Small intestine (tissue), 7 donors: ENCODE results near the gene TRIM71. TPM values are rescaled to one million over a fixed set of nuclear protein-coding genes. Genes with fewer than 3 reads are reported as not detected.
"Not testable (repeated sequence)": the region's sequence is repeated elsewhere in the genome, so short reads cannot be mapped to it uniquely, and the experiment has no call there.

ENCODE experiments used
- DNase-seq, 2 donors: peaks; one replicate each; pipeline versions ENCODE4 v3.0.0 to v3.0.0-alpha.2; 2013
- FAIRE-seq: peaks from 2 replicates; lab custom pipeline; 2012; peaks lifted over from hg19 to GRCh38; lab: Jason Lieb, UNC
- H3K27ac ChIP-seq, 3 donors: one replicate each; pipeline ENCODE4 v1.5.1; 2013; ENCODE audit warnings: low read length in 2 of 3, mild to moderate bottlenecking in 2 of 3, control low read depth in 1 of 3, inconsistent platforms in 1 of 3, low read depth in 1 of 3, moderate library complexity in 1 of 3
- H3K27me3 ChIP-seq, 3 donors: one replicate each; pipeline ENCODE4 v1.6.1; 2013; ENCODE audit warnings: low read length in 3 of 3, inconsistent platforms in 1 of 3; ENCODE audit not compliant: control insufficient read depth in 3 of 3, insufficient read depth in 3 of 3
- H3K36me3 ChIP-seq, 3 donors: one replicate each; pipeline ENCODE4 v1.6.1; 2013; ENCODE audit warnings: low read length in 3 of 3, inconsistent platforms in 1 of 3, low read depth in 1 of 3, mild to moderate bottlenecking in 1 of 3, moderate library complexity in 1 of 3; ENCODE audit not compliant: control insufficient read depth in 3 of 3, insufficient read depth in 2 of 3
- H3K4me1 ChIP-seq, 3 donors: one replicate each; pipeline ENCODE4 v1.6.1; 2013; ENCODE audit warnings: low read length in 2 of 3, inconsistent platforms in 1 of 3, low read depth in 1 of 3, mild to moderate bottlenecking in 1 of 3, moderate library complexity in 1 of 3; ENCODE audit not compliant: control insufficient read depth in 3 of 3, insufficient read depth in 2 of 3
- H3K4me3 ChIP-seq, 3 donors: one replicate each; pipeline ENCODE4 v1.5.1; 2013; ENCODE audit warnings: low read length in 3 of 3, control low read depth in 1 of 3, inconsistent platforms in 1 of 3, low read depth in 1 of 3, mild to moderate bottlenecking in 1 of 3, moderate library complexity in 1 of 3
- H3K9me3 ChIP-seq, 2 donors: one replicate each; pipeline ENCODE4 v1.6.1; 2013; ENCODE audit warnings: low read depth in 1 of 2, low read length in 1 of 2; ENCODE audit not compliant: control insufficient read depth in 2 of 2, insufficient read depth in 1 of 2
- WGBS, 3 donors: extraction: QIAGEN DNeasy Blood & Tissue Kit; methylation state at CpG; one replicate each; pipeline ENCODE4 v1.1.7; 2013; 5-methylcytosine and 5-hydroxymethylcytosine counted together
- polyA plus RNA-seq, 4 donors: library from polyadenylated mRNA; stranded (reverse) in 3 of 4; unstranded in 1 of 4; fragments of 200-250 nt in 3 of 4; fragments of 120-200 nt in 1 of 4; gene quantifications; one replicate each; pipeline versions ENCODE4 v1.2.1 to v1.2.3, GENCODE V29; 2013
- donor health status: healthy with polysubstance abuse.
- donor health status: control.
- donor health status: control.
- donor health status: Bipolar disorder and iron deficiency.
- donor health status: healthy.

TRIM71 gene
- polyA plus RNA-seq, 4 donors: 0.01 to 10.0 TPM; not detected in 2

DNA sequence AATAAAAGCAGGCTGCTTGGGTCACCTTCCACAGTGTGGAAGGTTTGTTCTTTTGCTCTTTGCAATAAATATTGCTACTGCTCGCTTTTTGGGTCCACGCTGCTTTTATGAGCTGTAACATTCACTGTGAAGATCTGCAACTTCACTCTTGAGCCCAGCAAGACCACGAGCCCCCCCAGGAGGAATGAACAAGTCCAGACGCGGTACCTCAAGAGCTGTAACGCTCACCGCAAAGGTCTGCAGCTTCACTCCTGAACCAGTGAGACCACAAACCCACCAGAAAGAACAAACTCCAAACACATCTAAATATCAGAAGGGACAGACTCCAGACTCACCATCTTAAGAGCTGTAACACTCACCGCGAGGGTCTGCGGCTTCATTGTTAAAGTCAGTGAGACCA lies 86.2 kb downstream of the TRIM71 start:
- Histone ChIP-seq H3K9me3 (peaks cover 0 to 6% of the 10 kb centered on the region in 2 donors), H3K27ac (no peak overlapping the region), H3K27me3 (no peaks in the 10 kb centered on the region), H3K4me3 (no peak overlapping the region), H3K36me3 (peaks cover 0 to 3% (median 0%) of the 10 kb centered on the region in 3 donors), H3K4me1 (no peaks in the 10 kb centered on the region)
- 92 to 93% (median 93%) methylated on average over 10 of the region's 10 CpGs for WGBS, 3 donors
- FAIRE-seq (no peak), DNase-seq (no peak)

GRCh38 chr3:32909999-32910398 lies 92.2 kb downstream of the TRIM71 start:
- 45 to 76% (median 59%) methylated on average over 3 of the region's 3 CpGs for WGBS, 3 donors
- DNase-seq: no peak

DNA sequence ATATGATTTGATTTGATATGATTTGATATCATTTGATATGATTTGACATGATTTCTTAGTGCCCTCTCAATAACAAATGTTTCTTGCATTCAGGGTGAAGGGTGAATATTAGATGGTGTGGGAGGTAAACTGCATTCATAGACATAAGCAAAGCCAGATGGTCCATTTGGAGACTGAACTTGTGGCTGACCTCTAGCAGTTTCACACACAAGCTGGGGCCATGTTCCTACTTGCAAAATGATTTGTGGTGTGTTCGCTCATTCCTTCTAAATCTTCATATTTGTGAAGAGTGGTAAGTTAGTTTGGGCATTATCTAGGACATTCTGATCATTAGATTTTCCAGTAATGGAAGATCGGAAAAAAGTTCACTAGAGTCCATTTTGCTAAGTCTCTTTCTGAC lies 93.2 kb downstream of the TRIM71 start:
- FAIRE-seq: no peak
- no peaks in the 10 kb centered on the region for H3K36me3 ChIP-seq
- peaks cover 0 to 2% of the 10 kb centered on the region in 2 donors for H3K9me3 ChIP-seq
- no peak for DNase-seq
- WGBS, 3 donors: 93 to 96% (median 93%) methylated on average over 2 of the region's 2 CpGs
- H3K4me3 ChIP-seq: no peak overlapping the region
- H3K27me3 ChIP-seq: no peaks in the 10 kb centered on the region
- H3K27ac ChIP-seq: no peak overlapping the region
- H3K4me1 ChIP-seq: no peaks in the 10 kb centered on the region

More at GRCh38 chr3:32909999-32910398, 92.2 kb downstream of the TRIM71 start:
- no peaks in the 10 kb centered on the region for H3K27me3 ChIP-seq
- no peaks in the 10 kb centered on the region for H3K4me1 ChIP-seq
- no peak overlapping the region for H3K27ac ChIP-seq
- FAIRE-seq: no peak
- no peaks in the 10 kb centered on the region for H3K36me3 ChIP-seq
- no peak overlapping the region for H3K4me3 ChIP-seq
- H3K9me3 ChIP-seq: no peaks in the 10 kb centered on the region

DNA sequence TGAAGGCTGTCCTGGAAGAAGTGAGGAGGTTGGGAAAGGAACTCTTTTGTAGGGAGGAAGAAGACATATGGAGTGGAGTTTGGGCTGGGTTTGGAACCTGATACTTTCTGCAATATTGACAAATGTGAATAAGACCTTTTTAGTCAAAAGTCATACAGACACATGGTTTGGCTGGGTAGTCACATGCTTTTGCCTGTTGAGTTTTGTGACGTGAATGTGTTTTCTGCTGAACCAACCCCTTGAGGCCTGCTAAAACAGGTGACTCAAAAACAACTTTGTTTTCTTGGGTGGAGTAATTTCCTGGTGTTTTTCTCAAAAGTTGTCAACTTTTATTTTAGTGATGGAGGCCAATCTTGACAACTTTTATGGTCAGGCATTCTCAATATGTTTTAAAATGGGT lies 94.2 kb downstream of the TRIM71 start:
- no peak for FAIRE-seq
- no peaks in the 10 kb centered on the region for H3K4me1 ChIP-seq

GRCh38 chr3:32913790-32914446 lies 96.1 kb downstream of the TRIM71 start:
- H3K36me3 ChIP-seq: no peaks in the 10 kb centered on the region
- no peak overlapping the region for H3K27ac ChIP-seq
- no peak overlapping the region for H3K4me3 ChIP-seq
- no peak for FAIRE-seq
- no peaks in the 10 kb centered on the region for H3K27me3 ChIP-seq
- WGBS, 3 donors: 32 to 51% (median 40%) methylated on average over 7 of the region's 7 CpGs
- DNase-seq: peak in 1 of 2 donors; percentile 48
- H3K4me1 ChIP-seq: no peaks in the 10 kb centered on the region
- H3K9me3 ChIP-seq: peaks cover 0 to 21% of the 10 kb centered on the region in 2 donors

More for the DNA sequence above, 94.2 kb downstream of the TRIM71 start:
- 83 to 87% (median 85%) methylated on average over 1 of the region's 1 CpG for WGBS, 3 donors
- H3K27me3 ChIP-seq: no peaks in the 10 kb centered on the region
- no peak overlapping the region for H3K27ac ChIP-seq
- no peak for DNase-seq
- peaks cover 0 to 11% of the 10 kb centered on the region in 2 donors for H3K9me3 ChIP-seq
- no peak overlapping the region for H3K4me3 ChIP-seq
- H3K36me3 ChIP-seq: no peaks in the 10 kb centered on the region

- H3K27ac ChIP-seq: no peak overlapping the region
- DNase-seq (no peak), FAIRE-seq (no peak)
- peaks cover 0 to 21% of the 10 kb centered on the region in 2 donors for H3K9me3 ChIP-seq
- H3K4me3 ChIP-seq: no peak overlapping the region
- H3K4me1 ChIP-seq: no peaks in the 10 kb centered on the region
- 76 to 94% (median 89%) methylated on average over 2 of the region's 2 CpGs for WGBS, 3 donors
- no peaks in the 10 kb centered on the region for H3K27me3 ChIP-seq
- no peaks in the 10 kb centered on the region for H3K36me3 ChIP-seq
These were observed 102.1 kb downstream of the TRIM71 start for GRCh38 chr3:32919920-32920319.

DNA sequence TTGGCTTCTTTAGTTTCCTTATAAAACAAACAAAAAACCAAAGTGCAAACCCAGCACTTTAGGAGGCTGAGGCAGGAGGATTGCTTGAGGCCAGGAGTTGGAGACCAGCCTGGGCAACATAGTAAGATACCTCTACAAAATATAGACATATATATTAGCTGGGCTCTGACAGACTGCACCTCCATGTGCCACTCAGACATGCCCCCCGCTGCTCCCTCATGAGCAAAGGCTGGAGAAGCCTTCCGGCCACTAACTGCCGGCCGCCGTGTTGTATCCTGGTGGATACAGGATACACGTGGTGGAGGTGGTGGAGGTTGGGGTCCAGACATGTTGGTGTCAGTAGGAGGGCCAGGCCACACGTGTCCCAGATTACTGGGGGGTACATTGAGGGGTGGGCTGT lies 104.3 kb downstream of the TRIM71 start:
- Histone ChIP-seq H3K27ac (no peak overlapping the region), H3K4me3 (no peak overlapping the region), H3K27me3 (no peaks in the 10 kb centered on the region), H3K4me1 (no peaks in the 10 kb centered on the region), H3K36me3 (no peaks in the 10 kb centered on the region), H3K9me3 (peaks cover 0 to 10% of the 10 kb centered on the region in 2 donors)
- 84 to 89% (median 87%) methylated on average over 7 of the region's 7 CpGs for WGBS, 3 donors
- FAIRE-seq: no peak
- DNase-seq: no peak

- Histone ChIP-seq H3K36me3 (no peaks in the 10 kb centered on the region), H3K27me3 (no peaks in the 10 kb centered on the region), H3K27ac (no peak overlapping the region), H3K4me3 (no peak overlapping the region), H3K4me1 (no peaks in the 10 kb centered on the region), H3K9me3 (no peaks in the 10 kb centered on the region)
- no peak for DNase-seq
- 93 to 97% (median 95%) methylated on average over 3 of the region's 3 CpGs for WGBS, 3 donors
- FAIRE-seq: no peak
These were observed 112.4 kb downstream of the TRIM71 start for GRCh38 chr3:32930161-32930560.

GRCh38 chr3:32931273-32931672 lies 113.5 kb downstream of the TRIM71 start:
- 68 to 78% (median 75%) methylated on average over 2 of the region's 2 CpGs for WGBS, 3 donors
- FAIRE-seq, H3K27ac ChIP-seq, H3K9me3 ChIP-seq, H3K36me3 ChIP-seq, DNase-seq, H3K27me3 ChIP-seq, H3K4me3 ChIP-seq, H3K4me1 ChIP-seq: not testable (repeated sequence)
